SH-SY5Y (cell line): Measurements from ENCODE around the gene LY86.

Experiments
- GATA2 ChIP-seq: IDR thresholded peaks from 2 replicates; pipeline ENCODE4 v1.6.1; 2011; ENCODE audit warnings: mild to moderate bottlenecking, low read depth, low read length
- GATA3 ChIP-seq: IDR thresholded peaks from 2 replicates; pipeline ENCODE4 v1.6.1; 2011; ENCODE audit warnings: low read depth, mild to moderate bottlenecking, low read length, moderate library complexity

DNA sequence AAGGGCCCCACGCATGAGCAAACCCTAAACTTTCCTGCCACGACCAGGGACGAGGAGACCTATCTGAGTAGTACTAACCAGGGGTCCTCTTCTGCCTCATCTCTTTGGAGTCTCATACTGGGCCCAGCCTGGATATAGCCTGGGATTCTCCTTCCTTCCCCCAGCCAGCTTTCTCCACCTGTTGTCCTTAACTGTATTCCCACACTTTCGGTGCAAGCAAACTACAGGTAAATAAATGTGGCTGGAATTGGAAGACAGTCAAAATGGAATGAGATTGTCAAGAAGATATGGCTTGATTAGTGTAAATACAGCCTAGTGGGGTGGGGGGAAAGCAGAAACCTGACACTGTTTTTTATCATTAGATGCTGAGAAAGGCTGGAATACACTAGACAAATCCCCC is 23.5 kb upstream of the LY86 start:
- TF ChIP-seq GATA3 (no peak), GATA2 (no peak)
